HG02943 (cell line): ENCODE results near the gene ADAM17.

Source experiments
- ATAC-seq: cut with Tn5 transposase; IDR thresholded peaks from one replicate; pipeline ENCODE4 v1.9.1; 2021; ENCODE audit warnings: mild to moderate bottlenecking, low read depth, moderate library complexity; ENCODE audit not compliant: unreplicated experiment

The ADAM17 gene

DNA sequence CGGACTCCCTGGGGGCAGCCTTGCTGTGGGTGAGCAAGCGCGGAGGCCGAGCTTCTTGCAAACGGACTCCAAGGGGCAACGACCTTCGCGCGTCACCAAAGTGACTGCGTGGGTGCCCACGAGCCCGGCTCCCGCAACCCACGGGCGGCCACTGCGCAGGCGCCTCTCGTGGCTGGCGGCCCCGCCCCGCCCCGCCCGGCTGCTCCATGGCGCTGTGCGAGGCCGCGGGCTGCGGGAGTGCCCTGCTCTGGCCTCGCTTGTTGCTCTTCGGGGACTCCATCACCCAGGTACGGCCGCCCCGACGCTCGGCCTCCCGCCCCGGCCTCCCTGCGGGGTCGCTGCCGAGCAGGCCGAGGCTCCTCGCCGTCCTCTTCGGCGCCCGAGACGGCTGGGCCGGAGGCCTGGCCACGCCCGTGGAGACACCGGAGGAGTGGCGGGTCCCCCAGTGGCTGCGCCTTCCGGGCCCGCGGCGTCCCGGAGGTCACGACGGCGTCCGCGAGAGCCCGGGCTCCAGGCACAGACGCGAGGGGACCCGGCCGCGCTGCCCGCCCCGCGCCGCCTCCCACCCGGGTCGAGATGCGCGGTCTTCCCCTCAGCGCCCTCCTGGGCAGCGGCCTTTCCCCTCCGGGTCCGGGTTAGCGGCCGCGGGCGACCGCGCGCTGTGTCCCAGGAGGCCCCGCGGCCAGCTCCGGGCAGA is 81.1 kb downstream of the ADAM17 start, which contains the start of gene IAH1:
IAH1 (plus strand) TSS at position 191 of the 697 bp plus-strand sequence; CDS start at position 207, 16 bp downstream.
- ATAC-seq = peak; percentile 78

DNA sequence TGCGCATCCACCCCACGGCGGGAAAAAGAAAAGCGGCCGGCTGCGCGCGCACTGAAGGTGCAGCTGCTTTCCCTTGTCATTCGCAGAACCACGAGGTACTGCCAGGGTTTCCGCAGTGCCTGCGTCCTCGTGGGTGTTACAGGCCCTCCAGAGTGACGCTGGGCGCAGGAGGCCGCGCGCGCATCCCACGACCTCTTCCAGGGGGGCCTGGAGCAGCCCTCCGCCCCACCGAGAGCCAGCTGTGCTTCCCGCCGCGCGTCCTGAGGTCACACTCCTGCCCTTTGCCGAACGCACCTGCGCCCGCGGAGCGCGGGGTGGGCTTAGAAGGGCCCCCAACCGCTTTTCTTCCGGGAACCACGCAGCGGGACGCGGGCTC is 81.7 kb downstream of the ADAM17 start:
- peak; percentile 28 for ATAC-seq

DNA sequence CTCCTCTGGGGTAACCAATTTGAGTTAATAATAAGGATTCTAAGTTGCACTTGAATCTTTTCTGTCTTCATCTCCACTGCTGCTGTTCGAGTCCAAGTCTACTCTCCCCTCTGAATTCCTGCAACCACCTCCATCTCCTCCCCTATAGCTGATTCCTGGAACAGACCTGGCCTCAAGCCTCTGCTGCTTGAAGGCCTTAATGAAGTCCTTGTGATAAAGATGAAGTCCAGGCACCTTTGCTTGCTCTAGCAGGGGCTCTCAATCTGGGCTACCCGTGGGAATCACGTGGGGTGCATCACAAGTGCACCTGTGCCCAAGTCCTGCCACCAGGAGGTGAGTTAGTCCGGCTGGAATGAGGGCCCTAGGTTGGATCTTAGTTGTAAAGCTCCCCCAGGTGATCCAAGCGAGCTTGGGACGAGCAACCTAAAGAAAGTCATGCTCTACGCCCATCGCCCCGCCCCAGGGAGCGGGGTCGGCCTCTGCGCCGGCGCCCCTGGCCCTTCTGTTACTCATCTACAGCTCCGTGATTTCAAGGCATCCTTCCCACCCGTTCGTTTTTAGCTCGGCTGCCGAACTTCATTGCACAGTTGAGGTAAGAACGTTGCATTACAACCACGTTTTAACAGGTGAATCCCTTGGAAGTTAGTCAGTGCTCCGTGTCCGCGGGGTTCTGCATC is 82.2 kb downstream of the ADAM17 start:
- ATAC-seq = no peak

DNA sequence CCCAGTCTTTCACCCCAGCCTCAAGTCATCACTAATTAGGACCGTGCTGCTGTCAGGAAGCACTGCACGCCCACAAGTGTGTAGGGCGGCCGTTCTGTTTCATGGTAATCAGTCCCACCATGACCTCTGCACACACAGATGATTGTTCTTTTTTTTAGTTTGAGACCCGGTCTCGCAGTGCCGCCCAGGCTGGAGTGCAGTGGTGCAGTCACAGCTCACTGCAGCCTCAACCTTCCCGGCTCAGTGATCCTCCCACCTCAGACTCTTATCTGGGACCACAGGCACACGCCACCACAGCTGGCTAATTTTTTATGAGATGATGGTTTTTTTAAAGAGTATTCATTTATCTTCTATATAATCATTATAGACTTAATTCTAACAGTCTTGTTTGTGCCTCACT is 83.1 kb downstream of the ADAM17 start:
- no peak for ATAC-seq

DNA sequence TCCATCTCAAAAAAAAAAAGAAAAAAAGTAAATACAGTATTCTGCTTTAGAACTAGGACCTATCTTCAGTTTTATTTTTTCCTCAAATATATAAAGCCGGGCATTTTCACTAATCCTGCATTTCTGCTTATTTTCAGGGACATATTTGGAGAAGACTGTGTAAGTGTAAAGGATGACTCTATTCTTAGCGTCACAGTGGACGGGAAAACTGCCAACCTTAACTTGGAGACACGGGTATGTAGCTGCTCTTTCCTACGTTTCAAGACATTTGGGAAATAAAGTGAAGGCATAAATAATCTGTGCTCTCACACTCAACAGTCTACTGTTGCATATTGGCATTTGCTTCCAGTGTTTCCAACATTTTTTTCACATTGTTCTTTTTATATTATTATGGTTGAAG is 84.4 kb downstream of the ADAM17 start:
- ATAC-seq = no peak

- no peak for ATAC-seq
Observed at GRCh38 chr2:9467687-9468086, 87.9 kb downstream of the ADAM17 start.

- ATAC-seq = no peak
Observed at GRCh38 chr2:9466147-9466683, 89.4 kb downstream of the ADAM17 start.

- ATAC-seq = no peak
Observed at GRCh38 chr2:9465170-9465569, 90.5 kb downstream of the ADAM17 start.

DNA sequence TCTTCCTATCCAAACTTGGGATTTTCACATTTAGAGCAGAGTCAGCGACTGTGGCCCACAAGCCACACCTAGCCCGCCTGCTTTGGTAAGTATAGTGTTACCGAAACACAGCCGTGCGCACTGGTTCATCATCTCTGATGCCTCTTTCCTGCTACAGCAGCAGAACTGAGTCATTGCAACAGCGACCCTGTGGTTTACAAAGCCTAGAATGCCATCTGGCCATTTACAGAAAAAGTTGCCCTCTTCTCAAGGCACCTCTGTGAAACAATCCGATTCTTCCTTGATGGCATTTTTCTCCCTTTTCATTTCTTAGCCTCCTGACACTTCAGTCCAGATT is 92.0 kb downstream of the ADAM17 start:
- no peak for ATAC-seq

GRCh38 chr2:9462886-9463697 is 92.5 kb downstream of the ADAM17 start:
- ATAC-seq = no peak

DNA sequence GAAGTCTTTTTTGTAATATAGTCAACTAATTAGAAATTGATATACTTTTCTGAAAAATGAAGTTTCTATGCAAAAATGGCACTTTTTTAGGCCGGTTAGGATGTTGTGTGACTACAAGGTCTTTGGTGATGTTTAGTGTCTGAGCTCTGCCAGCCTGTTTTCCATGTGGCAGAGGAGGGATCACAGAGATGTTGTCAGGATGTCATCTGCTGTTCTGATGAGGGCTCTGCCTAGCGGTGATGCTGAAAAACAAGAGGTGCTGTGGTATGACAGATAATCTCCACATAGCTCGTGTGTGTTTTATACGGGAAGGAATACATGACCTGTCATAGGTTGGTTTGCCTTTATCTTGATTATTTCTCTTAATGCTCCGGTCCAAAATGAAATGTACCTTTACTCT is 93.3 kb downstream of the ADAM17 start:
- no peak for ATAC-seq

DNA sequence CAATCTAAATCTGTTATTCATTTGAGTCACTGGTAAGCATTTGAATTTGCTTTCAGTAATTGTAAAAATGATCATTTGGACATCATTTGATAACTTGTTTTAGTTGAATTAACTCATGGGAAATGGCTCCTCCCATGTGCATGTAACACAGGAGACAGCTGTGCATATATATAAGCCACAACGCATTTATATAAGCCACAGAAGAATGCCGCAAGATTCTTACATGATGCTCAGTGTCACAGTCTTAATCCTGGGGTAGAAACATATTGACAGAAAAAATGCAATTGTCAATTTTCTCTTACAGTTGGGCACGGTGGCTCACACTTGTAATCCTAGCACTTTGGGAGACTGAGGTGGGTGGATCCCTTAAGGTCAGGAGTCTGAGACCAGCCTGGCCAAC is 94.6 kb downstream of the ADAM17 start:
- ATAC-seq = no peak

- no peak for ATAC-seq
Observed at GRCh38 chr2:9460441-9461017, 95.1 kb downstream of the ADAM17 start.

- no peak for ATAC-seq
Observed at GRCh38 chr2:9451231-9451630, 104.4 kb downstream of the ADAM17 start.

DNA sequence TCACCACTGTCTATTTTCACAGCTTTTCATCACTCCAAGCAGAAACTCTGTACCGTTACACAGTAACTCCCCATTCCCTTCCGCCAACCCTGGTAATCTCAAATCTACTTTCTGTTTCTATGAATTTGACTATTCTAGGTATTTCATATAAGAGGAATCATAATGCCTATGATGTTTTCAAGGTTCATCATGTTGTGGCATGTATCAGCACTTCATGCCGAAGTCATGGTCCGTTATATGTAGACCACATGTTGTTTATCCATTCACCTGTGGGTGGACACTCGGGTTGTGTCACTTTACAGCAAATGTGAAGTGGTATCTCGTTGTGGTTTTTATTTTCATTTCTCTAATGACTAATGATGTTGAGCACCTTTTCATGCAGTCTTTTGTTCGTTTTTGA is 110.5 kb downstream of the ADAM17 start:
- ATAC-seq = no peak

DNA sequence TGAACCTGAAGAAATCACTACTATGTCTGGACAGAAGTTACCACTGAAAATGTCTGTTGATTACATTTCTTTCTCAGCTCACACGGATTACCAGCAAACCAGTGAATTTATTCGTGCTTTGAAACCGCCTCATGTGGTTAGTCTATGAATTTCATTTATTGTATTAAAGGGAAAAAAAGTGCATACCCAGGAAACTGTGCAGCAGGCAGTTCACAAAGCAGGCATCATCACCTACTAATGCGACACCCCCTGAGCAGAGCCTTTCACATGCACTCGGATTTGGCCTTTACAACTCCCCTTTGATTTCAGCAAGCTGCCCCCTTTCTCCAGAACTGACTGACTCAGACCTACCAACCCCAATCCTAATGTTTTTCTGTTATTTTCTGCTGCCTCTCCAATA is 112.1 kb downstream of the ADAM17 start:
- no peak for ATAC-seq

DNA sequence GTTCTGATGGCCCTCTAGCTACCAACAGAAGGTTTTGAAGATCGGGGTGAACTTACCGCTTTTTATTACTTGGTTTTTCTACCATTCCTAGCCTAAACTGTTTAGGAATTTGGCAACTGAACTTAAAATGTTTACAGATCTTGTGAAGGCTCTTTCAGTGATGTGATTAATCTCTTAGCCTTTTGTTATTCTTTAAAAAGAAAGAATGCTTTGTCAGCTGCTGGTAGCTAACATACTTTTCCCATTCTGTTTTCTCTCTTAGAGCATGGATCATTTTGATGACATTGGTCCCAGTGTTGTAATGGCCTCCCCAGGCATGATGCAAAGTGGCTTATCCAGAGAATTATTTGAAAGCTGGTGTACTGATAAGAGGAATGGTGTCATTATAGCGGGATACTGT is 114.1 kb downstream of the ADAM17 start:
- no peak for ATAC-seq

DNA sequence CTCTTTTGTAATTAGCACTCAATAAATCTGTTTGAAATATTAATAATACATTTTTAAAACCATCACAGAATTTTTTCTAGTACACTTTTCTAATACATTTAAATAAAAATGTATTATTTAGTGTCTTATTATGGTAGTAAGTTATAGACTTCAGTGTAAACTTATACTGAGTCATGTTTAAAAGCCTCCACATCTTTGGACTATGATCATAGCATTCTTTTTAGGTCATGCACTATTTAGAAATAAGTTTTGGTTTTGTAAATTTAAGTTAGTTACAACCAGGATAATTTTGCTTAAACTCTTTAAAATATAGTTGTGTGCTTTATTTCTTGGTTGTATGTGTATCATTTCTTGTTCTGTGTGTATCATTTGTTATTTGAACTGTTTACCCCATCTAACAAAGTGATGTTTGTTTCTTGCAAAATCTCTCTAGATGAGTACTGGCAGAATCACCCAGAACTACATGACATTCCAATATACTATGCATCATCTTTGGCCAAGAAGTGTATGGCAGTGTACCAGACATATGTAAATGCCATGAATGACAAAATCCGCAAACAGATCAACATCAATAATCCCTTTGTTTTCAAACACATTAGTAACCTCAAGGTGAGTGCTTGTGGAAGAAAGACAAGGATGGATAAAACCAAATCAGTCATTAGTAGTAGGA is 115.4 kb downstream of the ADAM17 start:
- ATAC-seq = no peak

DNA sequence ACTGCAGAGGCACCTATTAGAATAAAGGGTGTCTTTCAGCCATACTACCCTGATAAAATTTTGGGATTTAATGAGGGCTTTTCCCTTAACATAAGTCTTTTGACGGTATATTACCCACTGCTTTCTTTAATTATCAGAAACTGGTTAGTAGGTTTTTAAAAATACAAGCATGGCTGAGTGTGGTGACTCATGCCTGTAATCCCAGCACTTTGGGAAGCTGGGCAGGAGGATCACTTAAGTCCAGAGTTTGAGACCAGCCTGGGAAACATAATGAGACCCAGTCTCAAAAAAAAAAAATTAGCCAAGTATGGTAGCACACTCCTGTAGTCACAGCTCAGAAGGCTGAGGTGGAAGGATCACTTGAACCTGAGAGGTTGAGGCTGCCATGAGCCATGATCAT is 116.1 kb downstream of the ADAM17 start:
- ATAC-seq = no peak
